Activated CD4-positive, alpha-beta memory T cell treated with anti-CD3 and anti-CD28 coated beads, Interleukin-2, amount 10 ng/mL, durations not matched to agents 7 days and 5 days (primary cell): Measurements from ENCODE around the gene GAPT. TPM values are rescaled to one million over a fixed set of nuclear protein-coding genes. Genes with fewer than 3 reads are reported as not detected.

Source experiments
- CTCF ChIA-PET: fragments of 350-600 bp; sonication (Branson Sonifier 250); formaldehyde crosslinking; loops from one replicate; lab custom pipeline; 2021; ENCODE audit warnings: antibody characterized with exemption, inconsistent platforms; lab: Charles Lee
- POLR2A ChIA-PET: fragments of 350-600 bp; sonication (Branson Sonifier 250); formaldehyde crosslinking; loops from one replicate; lab custom pipeline; 2021; ENCODE audit warnings: antibody characterized with exemption; lab: Charles Lee
- DNase-seq: peaks from one replicate; pipeline ENCODE4 v3.0.0-alpha.2; 2020
- H3K27ac Mint-ChIP-seq: one replicate; pipeline ENCODE4 v1.8.0; 2021; ENCODE audit warnings: mild to moderate bottlenecking, mixed read lengths
- H3K27me3 Mint-ChIP-seq: one replicate; pipeline ENCODE4 v1.8.0; 2021; ENCODE audit warnings: mixed read lengths
- H3K36me3 Mint-ChIP-seq: one replicate; pipeline ENCODE4 v1.8.0; 2021; ENCODE audit warnings: low read depth, mixed read lengths
- H3K4me1 Mint-ChIP-seq: one replicate; pipeline ENCODE4 v1.8.0; 2021; ENCODE audit warnings: mixed read lengths
- H3K4me3 Mint-ChIP-seq: one replicate; pipeline ENCODE4 v1.8.0; 2021; ENCODE audit warnings: mild to moderate bottlenecking, mixed read lengths
- H3K9me3 Mint-ChIP-seq: one replicate; pipeline ENCODE4 v1.8.0; 2021; ENCODE audit warnings: mixed read lengths
- total RNA-seq, 2 experiments: library from RNA; stranded (reverse); gene quantifications; one replicate each; pipeline ENCODE4 v1.2.3, GENCODE V29; 2021

GAPT gene
- not detected for total RNA-seq

- Mint-ChIP-seq H3K36me3 (no peaks in the 10 kb centered on the region), H3K27me3 (peaks cover 13% of the 10 kb centered on the region), H3K4me1 (no peaks in the 10 kb centered on the region), H3K4me3 (no peak within 1 kb of the TSS), H3K27ac (no peak within 1 kb of the TSS), H3K9me3 (no peaks in the 10 kb centered on the region)
- POLR2A ChIA-PET: no interaction called here
- no peak for DNase-seq
- CTCF ChIA-PET: no interaction called here
These were observed at the start of gene GAPT for GRCh38 chr5:58491216-58491892. Gene GAPT, plus strand, starts transcription at chr5:58491435. Its CDS starts 3,102 bp downstream, at chr5:58494537.

- Mint-ChIP-seq H3K4me3 (no peak overlapping the region), H3K27me3 (no peaks in the 10 kb centered on the region), H3K9me3 (peaks cover 2% of the 10 kb centered on the region), H3K4me1 (no peaks in the 10 kb centered on the region), H3K36me3 (no peaks in the 10 kb centered on the region), H3K27ac (no peak overlapping the region)
- DNase-seq: no peak
- ChIA-PET POLR2A (no interaction called here), CTCF (no interaction called here)
These were observed 46.4 kb upstream of the GAPT start for GRCh38 chr5:58444805-58445204.

GRCh38 chr5:58446024-58446423 lies 45.2 kb upstream of the GAPT start:
- no peak for DNase-seq
- no peak overlapping the region for H3K27ac Mint-ChIP-seq
- no peaks in the 10 kb centered on the region for H3K36me3 Mint-ChIP-seq
- POLR2A ChIA-PET: no interaction called here
- H3K4me1 Mint-ChIP-seq: no peaks in the 10 kb centered on the region
- no peak overlapping the region for H3K4me3 Mint-ChIP-seq
- no peaks in the 10 kb centered on the region for H3K27me3 Mint-ChIP-seq
- CTCF ChIA-PET: no interaction called here
- peaks cover 2% of the 10 kb centered on the region for H3K9me3 Mint-ChIP-seq

- POLR2A ChIA-PET: interaction anchor here (1.6 kb wide), 1 partner anchor 12 kb away, joined by 5 read pairs; the partner anchor contains the start of gene PLK2
- Mint-ChIP-seq H3K27me3 (peaks cover 4% of the 10 kb centered on the region), H3K27ac (no peak overlapping the region), H3K4me3 (no peak overlapping the region), H3K4me1 (no peaks in the 10 kb centered on the region), H3K9me3 (peaks cover 2% of the 10 kb centered on the region), H3K36me3 (no peaks in the 10 kb centered on the region)
- no peak for DNase-seq
- CTCF ChIA-PET: interaction anchor here (2.1 kb wide), 1 partner anchor 13 kb away, joined by 16 read pairs; the partner anchor contains the start of gene PLK2
These were observed 44.0 kb upstream of the GAPT start for GRCh38 chr5:58447226-58447625.

- POLR2A ChIA-PET: no interaction called here
- CTCF ChIA-PET: no interaction called here
- DNase-seq: no peak
- no peak overlapping the region for H3K4me3 Mint-ChIP-seq
- H3K36me3 Mint-ChIP-seq: peaks cover 2% of the 10 kb centered on the region
- H3K9me3 Mint-ChIP-seq: peaks cover 2% of the 10 kb centered on the region
- H3K4me1 Mint-ChIP-seq: no peaks in the 10 kb centered on the region
- H3K27ac Mint-ChIP-seq: no peak overlapping the region
- H3K27me3 Mint-ChIP-seq: peaks cover 4% of the 10 kb centered on the region
These were observed 41.2 kb upstream of the GAPT start for GRCh38 chr5:58450018-58450417.

- H3K9me3 Mint-ChIP-seq: peaks cover 2% of the 10 kb centered on the region
- peaks cover 4% of the 10 kb centered on the region for H3K27me3 Mint-ChIP-seq
- no peak for DNase-seq
- ChIA-PET CTCF (no interaction called here), POLR2A (no interaction called here)
- H3K27ac Mint-ChIP-seq: no peak overlapping the region
- H3K36me3 Mint-ChIP-seq: peaks cover 2% of the 10 kb centered on the region
- H3K4me3 Mint-ChIP-seq: no peak overlapping the region
- H3K4me1 Mint-ChIP-seq: no peaks in the 10 kb centered on the region
These were observed 40.2 kb upstream of the GAPT start for GRCh38 chr5:58450811-58451629.

GRCh38 chr5:58451732-58452565 lies 39.3 kb upstream of the GAPT start:
- ChIA-PET POLR2A (no interaction called here), CTCF (no interaction called here)
- H3K27ac Mint-ChIP-seq: no peak overlapping the region

GRCh38 chr5:58452566-58453258 lies 38.5 kb upstream of the GAPT start:
- H3K9me3 Mint-ChIP-seq: no peaks in the 10 kb centered on the region
- ChIA-PET POLR2A (no interaction called here), CTCF (no interaction called here)
- peaks cover 2% of the 10 kb centered on the region for H3K36me3 Mint-ChIP-seq
- H3K4me3 Mint-ChIP-seq: no peak overlapping the region
- H3K27ac Mint-ChIP-seq: no peak overlapping the region
- DNase-seq: no peak
- H3K4me1 Mint-ChIP-seq: no peaks in the 10 kb centered on the region
- H3K27me3 Mint-ChIP-seq: peaks cover 7% of the 10 kb centered on the region

More at GRCh38 chr5:58451732-58452565, 39.3 kb upstream of the GAPT start:
- peaks cover 2% of the 10 kb centered on the region for H3K36me3 Mint-ChIP-seq
- DNase-seq: no peak
- H3K4me1 Mint-ChIP-seq: no peaks in the 10 kb centered on the region
- no peaks in the 10 kb centered on the region for H3K9me3 Mint-ChIP-seq
- peaks cover 4% of the 10 kb centered on the region for H3K27me3 Mint-ChIP-seq
- no peak overlapping the region for H3K4me3 Mint-ChIP-seq

GRCh38 chr5:58453306-58453705 lies 37.9 kb upstream of the GAPT start:
- H3K27ac Mint-ChIP-seq: no peak overlapping the region
- H3K36me3 Mint-ChIP-seq: peaks cover 2% of the 10 kb centered on the region
- ChIA-PET POLR2A (no interaction called here), CTCF (no interaction called here)
- no peak for DNase-seq
- H3K4me3 Mint-ChIP-seq: no peak overlapping the region
- H3K4me1 Mint-ChIP-seq: peaks cover under 1% of the 10 kb centered on the region
- peaks cover 11% of the 10 kb centered on the region for H3K27me3 Mint-ChIP-seq
- no peaks in the 10 kb centered on the region for H3K9me3 Mint-ChIP-seq

GRCh38 chr5:58454025-58454424 lies 37.2 kb upstream of the GAPT start:
- peaks cover 2% of the 10 kb centered on the region for H3K36me3 Mint-ChIP-seq
- no peaks in the 10 kb centered on the region for H3K9me3 Mint-ChIP-seq
- CTCF ChIA-PET: no interaction called here
- H3K27me3 Mint-ChIP-seq: peaks cover 17% of the 10 kb centered on the region
- H3K4me3 Mint-ChIP-seq: no peak overlapping the region
- POLR2A ChIA-PET: no interaction called here
- H3K4me1 Mint-ChIP-seq: peaks cover 6% of the 10 kb centered on the region
- no peak overlapping the region for H3K27ac Mint-ChIP-seq
- DNase-seq: no peak

- H3K4me3 Mint-ChIP-seq: no peak overlapping the region
- no peaks in the 10 kb centered on the region for H3K9me3 Mint-ChIP-seq
- H3K27ac Mint-ChIP-seq: no peak overlapping the region
- H3K4me1 Mint-ChIP-seq: peaks cover 12% of the 10 kb centered on the region
- POLR2A ChIA-PET: no interaction called here
- DNase-seq: no peak
- CTCF ChIA-PET: no interaction called here
- peaks cover 2% of the 10 kb centered on the region for H3K36me3 Mint-ChIP-seq
- H3K27me3 Mint-ChIP-seq: peaks cover 22% of the 10 kb centered on the region
These were observed 36.2 kb upstream of the GAPT start for GRCh38 chr5:58455066-58455465.

- Mint-ChIP-seq H3K4me1 (peaks cover 12% of the 10 kb centered on the region), H3K27me3 (peaks cover 22% of the 10 kb centered on the region), H3K9me3 (no peaks in the 10 kb centered on the region), H3K27ac (no peak overlapping the region), H3K4me3 (no peak overlapping the region), H3K36me3 (peaks cover 2% of the 10 kb centered on the region)
- ChIA-PET CTCF (no interaction called here), POLR2A (no interaction called here)
- no peak for DNase-seq
These were observed 35.8 kb upstream of the GAPT start for GRCh38 chr5:58455480-58455879.
